Tibial nerve (tissue), 3 donors: ENCODE measurements around the gene WDR5B.

Source experiments
- CTCF ChIP-seq, 5 experiments: fragments of 200-600 bp in 3 of 5; fragments of 450-650 bp in 2 of 5; sonication (generic) in 3 of 5; IDR thresholded peaks; one replicate each; pipeline ENCODE4 v1.5.1; 2016 to 2019; ENCODE audit warnings: antibody characterized with exemption in 5 of 5, mild to moderate bottlenecking in 3 of 5, moderate library complexity in 2 of 5
- POLR2A ChIP-seq, 2 donors: fragments of 450-650 bp; IDR thresholded peaks; one replicate each; pipeline ENCODE4 v1.6.1; 2017; ENCODE audit warnings: antibody characterized with exemption in 2 of 2, mild to moderate bottlenecking in 2 of 2, moderate library complexity in 2 of 2

DNA sequence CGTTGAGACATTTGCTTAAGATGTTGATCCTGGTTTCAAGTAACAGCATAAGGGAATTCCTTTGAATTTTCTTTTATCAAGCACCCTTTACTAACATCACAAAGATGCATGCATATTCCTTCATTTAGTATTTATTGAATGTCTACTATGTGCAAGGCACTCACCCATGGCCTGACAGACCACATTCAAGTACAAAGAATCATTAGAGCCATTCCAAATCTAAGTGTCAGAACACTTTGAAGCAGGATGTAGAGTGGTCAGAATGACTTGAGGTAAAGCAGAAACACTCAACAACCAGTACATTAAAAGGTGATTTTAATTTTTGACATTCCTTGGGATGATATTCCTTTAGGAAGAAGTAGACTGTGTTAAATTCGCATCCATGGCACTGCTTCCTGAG lies 6.0 kb upstream of the WDR5B start:
- TF ChIP-seq CTCF (IDR thresholded peaks at IDR 0.05), result no peak
- no peak for TF ChIP-seq POLR2A (IDR thresholded peaks at IDR 0.05)
